Smooth muscle cell (in vitro differentiated cells): ENCODE results near the gene PEG3. TPM values are rescaled to one million over a fixed set of nuclear protein-coding genes. Genes with fewer than 3 reads are reported as not detected.

Experiments
- DNase-seq: peaks from one replicate; lab custom pipeline; 2025; ENCODE audit not compliant: unreplicated experiment; lab: John Stamatoyannopoulos, UW
- H2AFZ ChIP-seq: fragments of 200-600 bp; sonication (generic); 2 replicates; pipeline ENCODE4 v1.6.0; 2016; ENCODE audit warnings: antibody characterized with exemption, low read depth, mild to moderate bottlenecking
- H3F3A ChIP-seq: fragments of 200-600 bp; sonication (generic); 2 replicates; pipeline ENCODE4 v1.6.0; 2017; ENCODE audit warnings: antibody characterized with exemption, low read depth
- H3K27ac ChIP-seq: fragments of 200-600 bp; sonication (generic); 2 replicates; pipeline ENCODE4 v1.5.1; 2016; ENCODE audit warnings: low read depth, mild to moderate bottlenecking
- H3K27me3 ChIP-seq: fragments of 200-600 bp; sonication (generic); 2 replicates; pipeline ENCODE4 v1.6.1; 2016; ENCODE audit warnings: low read depth, mild to moderate bottlenecking
- H3K36me3 ChIP-seq: fragments of 200-600 bp; sonication (generic); 2 replicates; pipeline ENCODE4 v1.5.1; 2016; ENCODE audit warnings: low read depth
- H3K4me1 ChIP-seq: fragments of 200-600 bp; sonication (generic); 2 replicates; pipeline ENCODE4 v1.5.1; 2016; ENCODE audit warnings: low read depth
- H3K4me2 ChIP-seq: fragments of 200-600 bp; sonication (generic); 2 replicates; pipeline ENCODE4 v1.6.0; 2016; ENCODE audit warnings: mild to moderate bottlenecking
- H3K4me3 ChIP-seq: fragments of 200-600 bp; sonication (generic); 2 replicates; pipeline ENCODE4 v1.5.1; 2016; ENCODE audit warnings: mild to moderate bottlenecking
- H3K79me2 ChIP-seq: fragments of 200-600 bp; sonication (generic); 2 replicates; pipeline ENCODE4 v1.6.0; 2016; ENCODE audit warnings: low read depth, mild to moderate bottlenecking
- H3K9ac ChIP-seq: fragments of 200-600 bp; sonication (generic); 2 replicates; pipeline ENCODE4 v1.6.0; 2016; ENCODE audit warnings: low read depth
- H3K9me3 ChIP-seq: fragments of 200-600 bp; sonication (generic); replicated peaks from 2 replicates; pipeline ENCODE4 v1.5.1; 2016; ENCODE audit warnings: low read depth
- H4K20me1 ChIP-seq: fragments of 200-600 bp; sonication (generic); 2 replicates; pipeline ENCODE4 v1.6.0; 2016; ENCODE audit warnings: low read depth
- WGBS: methylation state at CpG from one replicate; pipeline ENCODE4 v1.1.7; 2016; ENCODE audit warnings: low lambda C conversion rate; 5-methylcytosine and 5-hydroxymethylcytosine counted together
- polyA plus RNA-seq: library from polyadenylated mRNA; unstranded; fragments of >200 nt; fragmentation: Nextera tagmentation; extraction: Ambion mirVana; gene quantifications from 2 replicates; pipeline ENCODE4 v1.2.1, GENCODE V29; 2016
- total RNA-seq: library from RNA; depleted of rRNA; stranded (reverse); fragments of >200 nt; gene quantifications from 2 replicates; pipeline ENCODE4 v1.2.3, GENCODE V29; 2014
- TF ChIP-seq, protein P1 (sequence below): fragments of 200-600 bp; sonication (generic); IDR thresholded peaks from 2 replicates; pipeline ENCODE4 v1.5.1; 2017; ENCODE audit warnings: borderline replicate concordance, mild to moderate bottlenecking, antibody characterized with exemption; ENCODE audit not compliant: insufficient read depth, poor library complexity, severe bottlenecking

Gene PEG3
- total and polyA plus RNA-seq, 2 experiments from 2014 or later, result 0.54 TPM; not detected in 1

DNA sequence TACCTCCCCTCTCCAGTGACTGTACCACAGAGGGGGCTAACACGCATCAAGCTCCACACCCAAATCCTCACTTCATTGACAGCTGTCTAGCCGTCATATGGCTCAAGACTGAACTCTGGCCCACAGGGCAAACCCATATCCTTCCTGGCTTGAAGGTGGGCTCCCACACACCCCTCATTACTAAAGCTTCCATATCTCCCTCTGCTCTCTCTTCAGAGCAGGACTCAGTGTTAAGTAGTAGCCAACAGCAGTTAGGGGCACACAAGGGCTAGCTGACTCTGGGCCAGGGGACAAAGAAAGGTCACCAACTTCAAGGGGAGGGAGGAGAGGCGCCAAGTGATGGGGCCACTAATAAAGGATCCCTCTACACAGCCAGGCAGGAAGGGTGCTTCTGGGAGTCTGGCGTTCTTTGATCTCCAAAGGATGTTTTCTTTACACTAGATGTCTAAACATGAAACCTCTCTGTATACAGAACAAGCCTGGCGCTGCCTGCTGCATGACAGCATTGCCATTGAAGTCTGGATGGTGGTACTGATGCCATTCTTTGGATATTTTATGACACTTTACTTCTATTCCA, 8.1 kb downstream of the PEG3 start:
- no peaks in the 10 kb centered on the region for H3K4me1 ChIP-seq
- no peak overlapping the region for H3K9ac ChIP-seq
- TF ChIP-seq, protein P1, sequence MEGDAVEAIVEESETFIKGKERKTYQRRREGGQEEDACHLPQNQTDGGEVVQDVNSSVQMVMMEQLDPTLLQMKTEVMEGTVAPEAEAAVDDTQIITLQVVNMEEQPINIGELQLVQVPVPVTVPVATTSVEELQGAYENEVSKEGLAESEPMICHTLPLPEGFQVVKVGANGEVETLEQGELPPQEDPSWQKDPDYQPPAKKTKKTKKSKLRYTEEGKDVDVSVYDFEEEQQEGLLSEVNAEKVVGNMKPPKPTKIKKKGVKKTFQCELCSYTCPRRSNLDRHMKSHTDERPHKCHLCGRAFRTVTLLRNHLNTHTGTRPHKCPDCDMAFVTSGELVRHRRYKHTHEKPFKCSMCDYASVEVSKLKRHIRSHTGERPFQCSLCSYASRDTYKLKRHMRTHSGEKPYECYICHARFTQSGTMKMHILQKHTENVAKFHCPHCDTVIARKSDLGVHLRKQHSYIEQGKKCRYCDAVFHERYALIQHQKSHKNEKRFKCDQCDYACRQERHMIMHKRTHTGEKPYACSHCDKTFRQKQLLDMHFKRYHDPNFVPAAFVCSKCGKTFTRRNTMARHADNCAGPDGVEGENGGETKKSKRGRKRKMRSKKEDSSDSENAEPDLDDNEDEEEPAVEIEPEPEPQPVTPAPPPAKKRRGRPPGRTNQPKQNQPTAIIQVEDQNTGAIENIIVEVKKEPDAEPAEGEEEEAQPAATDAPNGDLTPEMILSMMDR, result no peak
- H3K36me3 ChIP-seq, result no peaks in the 10 kb centered on the region
- no peak overlapping the region for H3K4me2 ChIP-seq
- H3K9me3 ChIP-seq, result peaks cover 17% of the 10 kb centered on the region
- H3K79me2 ChIP-seq, result no peaks in the 10 kb centered on the region
- no peaks in the 10 kb centered on the region for H4K20me1 ChIP-seq
- no peaks in the 10 kb centered on the region for H3K27me3 ChIP-seq
- no peak overlapping the region for H2AFZ ChIP-seq
- H3K27ac ChIP-seq, result no peak overlapping the region
- 55% methylated on average over 5 of the region's 5 CpGs for WGBS
- H3F3A ChIP-seq, result no peaks in the 10 kb centered on the region
- no peak overlapping the region for H3K4me3 ChIP-seq
- no peak for DNase-seq

DNA sequence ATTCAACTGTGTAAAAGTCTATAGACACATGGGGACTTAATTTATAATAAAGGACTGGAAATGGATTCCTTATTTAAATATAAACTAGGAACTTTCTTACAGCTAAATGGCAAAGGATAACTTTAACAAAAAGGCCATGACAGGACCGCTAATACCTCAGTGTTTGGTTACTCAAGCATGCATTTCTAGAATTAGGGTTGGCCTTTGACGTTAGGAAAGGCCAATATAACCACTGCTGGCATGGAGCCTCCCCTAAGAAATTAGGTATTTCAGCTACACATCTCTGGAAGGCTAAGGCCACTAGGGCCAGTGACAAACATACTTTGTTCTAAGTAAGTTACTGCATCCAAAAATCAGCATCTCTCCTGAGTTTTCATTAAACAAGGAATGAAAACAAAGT, 9.3 kb downstream of the PEG3 start:
- Histone ChIP-seq H2AFZ (no peak overlapping the region), H3K27me3 (no peaks in the 10 kb centered on the region), H3K9me3 (peaks cover 17% of the 10 kb centered on the region), H4K20me1 (no peaks in the 10 kb centered on the region), H3K4me3 (no peak overlapping the region), H3K27ac (no peak overlapping the region), H3K4me1 (no peaks in the 10 kb centered on the region), H3F3A (no peaks in the 10 kb centered on the region), H3K36me3 (no peaks in the 10 kb centered on the region), H3K79me2 (no peaks in the 10 kb centered on the region), H3K4me2 (no peak overlapping the region), H3K9ac (no peak overlapping the region)
- DNase-seq, result no peak
- 20% methylated on average over 2 of the region's 2 CpGs for WGBS
- TF ChIP-seq, protein P1, result no peak

DNA sequence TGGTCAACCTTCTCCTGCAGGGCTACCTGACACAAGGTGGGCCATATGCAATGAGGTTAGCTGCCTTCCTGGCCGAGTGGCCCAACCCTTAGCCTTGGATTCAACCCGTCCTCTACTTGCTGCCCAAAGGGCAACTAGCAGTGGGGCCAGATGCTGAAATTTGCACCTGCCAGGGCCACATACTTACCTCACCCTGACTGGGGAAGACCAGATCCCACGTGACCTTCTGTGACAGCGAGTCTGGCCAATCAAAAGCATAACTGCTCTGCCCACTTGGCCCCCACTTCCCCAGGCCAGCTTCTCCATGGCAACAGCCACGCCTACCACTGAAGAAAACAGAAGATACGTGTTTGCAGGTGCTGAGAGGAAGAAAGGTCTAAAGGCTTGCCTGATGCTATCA, 10.9 kb downstream of the PEG3 start:
- Histone ChIP-seq H3K9ac (no peak overlapping the region), H3K9me3 (peaks cover 19% of the 10 kb centered on the region), H4K20me1 (no peaks in the 10 kb centered on the region), H3K36me3 (no peaks in the 10 kb centered on the region), H3K27me3 (no peaks in the 10 kb centered on the region), H2AFZ (no peak overlapping the region), H3K4me3 (no peak overlapping the region), H3K4me1 (no peaks in the 10 kb centered on the region), H3F3A (no peaks in the 10 kb centered on the region), H3K4me2 (no peak overlapping the region), H3K79me2 (no peaks in the 10 kb centered on the region), H3K27ac (no peak overlapping the region)
- WGBS, result 63% methylated on average over 6 of the region's 6 CpGs
- no peak for DNase-seq
- TF ChIP-seq, protein P1, result no peak

DNA sequence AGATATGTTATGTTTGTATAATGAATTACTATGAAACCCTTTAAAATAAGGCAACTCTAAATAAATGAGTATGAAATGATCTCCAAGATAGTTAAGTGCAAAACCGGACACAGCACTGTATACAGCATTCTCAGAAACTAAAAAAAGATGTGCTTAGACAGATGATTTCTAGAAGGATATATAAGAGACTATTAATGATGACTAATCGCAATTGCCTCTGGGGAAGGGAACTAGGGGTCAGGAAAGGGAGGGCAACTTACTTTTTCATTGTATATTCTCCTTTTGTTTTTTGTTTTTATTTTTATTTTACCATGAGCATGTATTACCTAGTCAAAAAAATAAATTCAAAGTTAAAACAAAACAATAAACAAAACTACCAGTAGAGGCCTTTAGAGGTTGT, 12.8 kb downstream of the PEG3 start:
- H3K27ac ChIP-seq, result no peak overlapping the region
- H3K4me3 ChIP-seq, result no peak overlapping the region
- H3F3A ChIP-seq, result no peaks in the 10 kb centered on the region
- H3K4me1 ChIP-seq, result no peaks in the 10 kb centered on the region
- DNase-seq, result no peak
- H4K20me1 ChIP-seq, result no peaks in the 10 kb centered on the region
- no peaks in the 10 kb centered on the region for H3K27me3 ChIP-seq
- H3K4me2 ChIP-seq, result no peak overlapping the region
- no peaks in the 10 kb centered on the region for H3K36me3 ChIP-seq
- H2AFZ ChIP-seq, result no peak overlapping the region
- no peaks in the 10 kb centered on the region for H3K79me2 ChIP-seq
- TF ChIP-seq, protein P1, result no peak
- 48% methylated on average over 2 of the region's 2 CpGs for WGBS
- H3K9ac ChIP-seq, result no peak overlapping the region
- H3K9me3 ChIP-seq, result peaks cover 8% of the 10 kb centered on the region
